HCT116 (cell line): ENCODE measurements around the gene CYP1A1. TPM values are rescaled to one million over a fixed set of nuclear protein-coding genes. Genes with fewer than 3 reads are reported as not detected.

Source experiments
- ATAC-seq: fragments of 200-7000 bp; cut with Tn5 transposase; 2 replicates; pipeline ENCODE4 v1.9.1; 2020; ENCODE audit warnings: mild to moderate bottlenecking, moderate library complexity
- BruUV-seq: library from RNA; stranded (reverse); fragments of 400-500 nt; replicated peaks from 2 replicates; lab custom pipeline; 2021; lab: Mats Ljungman, UMichigan
- CTCF ChIA-PET: fragments of 300-600 bp; sonication (Branson Sonifier 250); formaldehyde crosslinking; loops from one replicate; lab custom pipeline; 2021; ENCODE audit warnings: antibody characterized with exemption; lab: Charles Lee
- POLR2A ChIA-PET: fragments of 300-600, 350-600 bp; sonication (Branson Sonifier 250); formaldehyde crosslinking; loops from one replicate; lab custom pipeline; 2021; ENCODE audit warnings: antibody characterized with exemption; lab: Charles Lee
- RAD21 ChIA-PET, 2 experiments: fragments of 300-600 bp; sonication (Branson Sonifier 250); formaldehyde crosslinking; loops; one replicate each; lab custom pipeline; 2023; ENCODE audit warnings: low total read pairs in 2 of 2; ENCODE audit not compliant: uncharacterized antibody in 2 of 2, unreplicated experiment in 2 of 2, low non-redundant PET in 1 of 2; lab: Charles Lee
- DNase-seq: peaks from one replicate; pipeline ENCODE4 v3.0.0-alpha.2; 2010; ENCODE audit warnings: low read depth, low spot score
- H2AFZ ChIP-seq: fragments of 200-600 bp; shearing (Covaris generic), sonication (generic); 2 replicates; pipeline ENCODE4 v1.6.1; 2017; ENCODE audit warnings: low read depth, mixed run types, mixed read lengths, antibody characterized with exemption, low read length; ENCODE audit not compliant: poor library complexity, severe bottlenecking
- H3K27ac ChIP-seq: 2 replicates; pipeline ENCODE4 v1.5.1; 2012; ENCODE audit warnings: low read depth, low read length
- H3K27me3 ChIP-seq: fragments of 200-600 bp; sonication (generic); 2 replicates; pipeline ENCODE4 v1.6.1; 2016; ENCODE audit warnings: mixed run types, low read length, mixed read lengths; ENCODE audit not compliant: insufficient read depth
- H3K36me3 ChIP-seq, 2 experiments: fragments of 200-500 bp in 1 of 2; fragments of 200-600 bp in 1 of 2; sonication (Bioruptor generic) in 1 of 2; sonication (generic) in 1 of 2; 2 replicates each; pipeline versions ENCODE4 v1.5.1 to v1.6.1; 2014 to 2016; ENCODE audit warnings: low read length in 2 of 2, inconsistent platforms in 1 of 2, mixed read lengths in 1 of 2, mixed run types in 1 of 2; ENCODE audit not compliant: insufficient read depth in 2 of 2, control insufficient read depth in 1 of 2
- H3K4me1 ChIP-seq, 2 experiments: fragments of 200-600 bp in 1 of 2; sonication (generic) in 1 of 2; 2 replicates each; pipeline versions ENCODE4 v1.5.1 to v1.6.1; 2012 to 2017; ENCODE audit warnings: low read length in 2 of 2, inconsistent platforms in 1 of 2, mild to moderate bottlenecking in 1 of 2, mixed read lengths in 1 of 2, mixed run types in 1 of 2, moderate library complexity in 1 of 2; ENCODE audit not compliant: insufficient read depth in 2 of 2, control insufficient read depth in 1 of 2
- H3K4me2 ChIP-seq: fragments of 200-600 bp; sonication (generic); 2 replicates; pipeline ENCODE4 v1.6.1; 2017; ENCODE audit warnings: mixed run types, low read length, mixed read lengths
- H3K4me3 ChIP-seq, 2 experiments: fragments of 200-600 bp in 1 of 2; sonication (generic) in 1 of 2; replicated peaks in 1 of 2; 2 replicates each; pipeline ENCODE4 v1.5.1; 2011 to 2016; ENCODE audit warnings: low read length in 2 of 2, control low read depth in 1 of 2, low read depth in 1 of 2, mild to moderate bottlenecking in 1 of 2, mixed read lengths in 1 of 2, mixed run types in 1 of 2
- H3K79me2 ChIP-seq: fragments of 200-600 bp; sonication (generic); 2 replicates; pipeline ENCODE4 v1.6.1; 2017; ENCODE audit warnings: mild to moderate bottlenecking, mixed run types, low read length, moderate library complexity, mixed read lengths; ENCODE audit not compliant: insufficient read depth
- H3K9ac ChIP-seq: fragments of 200-600 bp; sonication (generic); 2 replicates; pipeline ENCODE4 v1.6.1; 2016; ENCODE audit warnings: low read length, mixed read lengths
- H3K9me2 ChIP-seq: fragments of 200-600 bp; sonication (generic), shearing (Covaris generic); 2 replicates; pipeline ENCODE4 v1.6.1; 2017; ENCODE audit warnings: mixed run types, mild to moderate bottlenecking, moderate library complexity; ENCODE audit not compliant: insufficient read depth
- H3K9me3 ChIP-seq, 2 experiments: fragments of 200-500 bp in 1 of 2; fragments of 200-600 bp in 1 of 2; sonication (Bioruptor generic) in 1 of 2; sonication (generic) in 1 of 2; 2 replicates each; pipeline ENCODE4 v1.6.1; 2014 to 2017; ENCODE audit warnings: low read length in 2 of 2, mixed read lengths in 2 of 2, inconsistent platforms in 1 of 2, low read depth in 1 of 2, mild to moderate bottlenecking in 1 of 2, mixed run types in 1 of 2, moderate library complexity in 1 of 2; ENCODE audit not compliant: control insufficient read depth in 1 of 2, insufficient read depth in 1 of 2
- H4K20me1 ChIP-seq: fragments of 200-600 bp; sonication (generic), shearing (Covaris generic); 2 replicates; pipeline ENCODE4 v1.6.1; 2017; ENCODE audit warnings: mixed run types, mild to moderate bottlenecking, moderate library complexity; ENCODE audit not compliant: insufficient read depth
- CBX3 ChIP-seq: IDR thresholded peaks from 2 replicates; pipeline ENCODE4 v1.6.1; 2012; ENCODE audit warnings: low read depth
- CEBPB ChIP-seq: IDR thresholded peaks from 2 replicates; pipeline ENCODE4 v1.6.1; 2012; ENCODE audit warnings: low read depth
- ELF1 ChIP-seq: IDR thresholded peaks from 2 replicates; pipeline ENCODE4 v1.6.1; 2012; ENCODE audit warnings: low read depth, borderline replicate concordance
- EZH2phosphoT487 ChIP-seq: fragments of 200-600 bp; IDR thresholded peaks from 2 replicates; pipeline ENCODE4 v1.6.1; 2018; ENCODE audit warnings: antibody characterized with exemption, borderline replicate concordance
- JUND ChIP-seq: IDR thresholded peaks from 2 replicates; pipeline ENCODE4 v1.6.1; 2012
- MAX ChIP-seq: IDR thresholded peaks from 2 replicates; pipeline ENCODE4 v1.6.1; 2012
- POLR2AphosphoS5 ChIP-seq: IDR thresholded peaks from 2 replicates; pipeline ENCODE4 v1.6.1; 2011; ENCODE audit warnings: mild to moderate bottlenecking, low read depth, low read length, moderate library complexity
- RAD21 ChIP-seq: IDR thresholded peaks from 2 replicates; pipeline ENCODE4 v1.6.1; 2012; ENCODE audit warnings: low read depth, mild to moderate bottlenecking
- REST ChIP-seq: IDR thresholded peaks from 2 replicates; pipeline ENCODE4 v1.6.1; 2012; ENCODE audit warnings: low read depth
- SIN3A ChIP-seq: IDR thresholded peaks from 2 replicates; pipeline ENCODE4 v1.6.1; 2012; ENCODE audit warnings: low read depth
- SP1 ChIP-seq: IDR thresholded peaks from 2 replicates; pipeline ENCODE4 v1.6.1; 2012; ENCODE audit warnings: low read depth
- SRF ChIP-seq: IDR thresholded peaks from 2 replicates; pipeline ENCODE4 v1.6.1; 2012; ENCODE audit warnings: low read depth
- TCF7L2 ChIP-seq: IDR thresholded peaks from 2 replicates; pipeline ENCODE4 v1.7.0; 2011; ENCODE audit warnings: borderline replicate concordance, inconsistent platforms; ENCODE audit not compliant: insufficient read depth, insufficient read length; ENCODE audit errors: extremely low read depth
- ZNF274 ChIP-seq: fragments of 200-500 bp; sonication (Bioruptor generic); IDR thresholded peaks from 2 replicates; pipeline ENCODE4 v1.6.1; 2014; ENCODE audit warnings: mild to moderate bottlenecking, low read depth, low read length, inconsistent platforms
- intact Hi-C: fragments of 100-400 bp; cut with micrococcal nuclease; formaldehyde crosslinking; loops from 2 replicates; pipeline ENCODE4 v1.10.0; 2022
- total RNA-seq: library from RNA; stranded (reverse); gene quantifications from one replicate; pipeline ENCODE4 v1.2.1, GENCODE V29; 2021; ENCODE audit not compliant: unreplicated experiment

The CYP1A1 gene
- total RNA-seq, 1 experiment from 2014 or later = 1.5 TPM

GRCh38 chr15:74710319-74711094, 14.8 kb downstream of the CYP1A1 start (continued):
- TF ChIP-seq EZH2phosphoT487 = no peak
- TF ChIP-seq CEBPB = no peak
- no peak for TF ChIP-seq ELF1
- TF ChIP-seq POLR2AphosphoS5 = no peak
- no peak for TF ChIP-seq CBX3
- no peak for TF ChIP-seq SIN3A
- no peak for TF ChIP-seq MAX
- no peak for TF ChIP-seq JUND
- no peak for TF ChIP-seq RAD21
- no peak for TF ChIP-seq SP1
- no peak for TF ChIP-seq REST

- ChIA-PET CTCF (no interaction called here), RAD21 (no interaction called here), POLR2A (no interaction called here)
- Histone ChIP-seq H3K9ac (no peak overlapping the region), H3K4me3 (no peak overlapping the region), H2AFZ (no peak overlapping the region)
- TF ChIP-seq SP1 (no peak), TCF7L2 (no peak), SRF (no peak), CBX3 (no peak), ZNF274 (no peak), REST (no peak), RAD21 (no peak), JUND (no peak)
- TF ChIP-seq, all 23 proteins: peak for 0
- BruUV-seq = no TSS peak
- intact Hi-C loops = no loop called here
- no peak overlapping the region for H3K27ac ChIP-seq
- ATAC-seq = no peak
- DNase-seq = no peak
- H3K36me3 ChIP-seq = no peaks in the 10 kb centered on the region
- no peak overlapping the region for H3K4me2 ChIP-seq
- H3K4me1 ChIP-seq = no peaks in the 10 kb centered on the region
- no peaks in the 10 kb centered on the region for H3K27me3 ChIP-seq
- H3K9me2 ChIP-seq = no peaks in the 10 kb centered on the region
- no peaks in the 10 kb centered on the region for H4K20me1 ChIP-seq
- no peaks in the 10 kb centered on the region for H3K9me3 ChIP-seq
- no peaks in the 10 kb centered on the region for H3K79me2 ChIP-seq
Observed at GRCh38 chr15:74709892-74710291, 15.4 kb downstream of the CYP1A1 start.
